Epithelial cell of prostate (primary cell): ENCODE measurements around the gene KIF11.

ENCODE experiments used
- DNase-seq: peaks from one replicate; pipeline ENCODE4 v3.0.0-alpha.2; 2011; ENCODE audit warnings: low read depth, low spot score
- H3K27ac ChIP-seq: fragments of 450-650 bp; 2 replicates; pipeline ENCODE4 v1.5.1; 2017; ENCODE audit warnings: mild to moderate bottlenecking

Gene KIF11

GRCh38 chr10:92699518-92700381 is 106.8 kb downstream of the KIF11 start:
- DNase-seq = no peak
- no peak overlapping the region for H3K27ac ChIP-seq

DNA sequence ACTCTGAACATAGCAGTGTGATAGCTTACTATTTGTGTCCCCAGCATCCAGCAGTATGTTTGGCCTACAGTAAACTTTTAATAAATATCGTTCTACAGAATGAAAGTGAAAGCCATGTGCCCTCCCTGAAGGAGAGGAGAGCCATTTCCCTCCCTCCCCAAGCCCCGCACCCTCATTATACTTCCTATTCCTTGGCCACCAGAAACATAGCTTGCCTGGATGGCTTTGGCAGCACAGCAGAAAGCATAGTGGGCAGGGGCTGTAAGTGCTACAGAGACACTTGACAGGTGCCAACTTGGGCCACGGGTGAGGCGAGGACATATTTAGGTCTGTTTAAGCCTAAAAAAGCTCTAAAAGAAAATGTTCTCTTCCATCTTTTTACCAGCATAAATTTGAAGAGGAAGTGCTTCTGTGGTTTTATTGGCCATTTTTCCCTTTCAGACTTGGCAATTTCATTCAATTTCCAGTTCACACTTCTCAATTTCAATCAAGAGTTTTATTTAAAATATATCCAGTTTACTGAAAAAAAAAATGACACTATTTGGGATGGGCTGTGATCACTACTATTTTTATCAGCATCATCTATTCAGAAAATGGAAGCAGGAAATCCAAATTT is 109.5 kb downstream of the KIF11 start:
- DNase-seq = no peak
- no peak overlapping the region for H3K27ac ChIP-seq
